Cardiac septum (tissue), 1 donor: ENCODE data around the gene KRTAP10-1. TPM values are rescaled to one million over a fixed set of nuclear protein-coding genes. Genes with fewer than 3 reads are reported as not detected.
"Not testable (repeated sequence)": the region's sequence is repeated elsewhere in the genome, so short reads cannot be mapped to it uniquely, and the experiment has no call there.

ENCODE experiments used
- DNase-seq: peaks from one replicate; pipeline ENCODE4 v3.0.0-alpha.2; 2020; ENCODE audit warnings: low spot score
- intact Hi-C: fragments of 100-400 bp; cut with DNase I; formaldehyde crosslinking; loops from one replicate; pipeline ENCODE4 v1.14.0; 2022
- total RNA-seq: library from RNA; stranded (reverse); fragmentation: NEBNext Ultra II Directional; extraction: Animal tissue kit (Norgen Biotek cat#: 25700); gene quantifications from one replicate; pipeline ENCODE4 v1.2.1, GENCODE V29; 2021
- donor health status: DM: no; HTN: no; CAD: no.

Gene KRTAP10-1
- total RNA-seq, 1 donor from 2014 or later: not detected

DNA sequence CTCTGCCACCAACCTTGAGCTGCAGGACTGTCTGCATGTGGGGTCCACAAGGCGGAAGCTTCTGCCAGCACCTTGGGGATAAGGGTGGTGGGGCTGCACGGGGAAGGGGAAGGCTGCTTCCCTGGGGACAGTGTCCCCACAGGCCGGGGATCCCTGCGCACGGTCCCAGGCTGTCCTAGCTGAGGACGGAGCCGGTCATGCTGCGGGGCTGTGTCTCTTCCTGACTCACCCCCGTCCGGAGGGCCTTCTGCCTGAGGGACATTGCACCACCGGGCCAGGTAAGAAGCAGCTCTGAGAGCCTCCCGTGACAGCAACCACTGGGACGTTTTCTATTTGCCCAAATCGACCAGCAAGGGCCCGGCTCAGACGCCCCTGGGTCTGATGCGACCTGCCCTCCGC lies 29.9 kb downstream of the KRTAP10-1 start:
- DNase-seq: no peak
- intact Hi-C loops: loop anchor here (5.0 to 10.0 kb wide), 2 partner anchors 282 to 415 kb away; partner anchors contain the start of gene ITGB2

DNA sequence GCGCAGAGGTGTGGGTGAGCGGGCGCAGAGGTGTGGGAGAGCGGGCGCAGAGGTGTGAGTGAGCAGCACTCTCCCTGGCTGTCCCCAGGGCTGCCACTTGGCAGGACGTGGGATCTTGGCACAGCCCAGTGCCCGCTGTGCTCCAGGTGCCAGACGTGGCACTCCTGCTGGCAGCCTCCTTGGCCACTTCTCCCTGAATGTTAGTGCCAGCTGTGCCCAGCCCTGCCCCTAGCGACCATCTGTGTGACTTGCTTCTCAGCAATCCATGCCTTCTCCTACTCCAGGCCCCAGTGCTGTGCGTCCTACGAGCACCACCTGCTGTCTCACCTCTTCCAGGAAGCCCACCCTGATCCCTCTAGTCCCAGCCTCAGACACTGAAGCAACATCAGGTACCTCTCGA lies 30.5 kb downstream of the KRTAP10-1 start:
- intact Hi-C loops: no loop called here
- peak; percentile 81 for DNase-seq

GRCh38 chr21:44508711-44509445 lies 31.1 kb downstream of the KRTAP10-1 start:
- intact Hi-C loops: no loop called here
- DNase-seq: no peak

GRCh38 chr21:44508426-44508710 lies 31.6 kb downstream of the KRTAP10-1 start:
- DNase-seq: no peak
- intact Hi-C loops: no loop called here

- DNase-seq: no peak
- intact Hi-C loops: no loop called here
Measured at GRCh38 chr21:44507673-44508425, 32.1 kb downstream of the KRTAP10-1 start.

GRCh38 chr21:44506279-44507255 lies 33.4 kb downstream of the KRTAP10-1 start:
- intact Hi-C loops: no loop called here
- no peak for DNase-seq

GRCh38 chr21:44505673-44506278 lies 34.2 kb downstream of the KRTAP10-1 start:
- DNase-seq: no peak
- intact Hi-C loops: no loop called here

DNA sequence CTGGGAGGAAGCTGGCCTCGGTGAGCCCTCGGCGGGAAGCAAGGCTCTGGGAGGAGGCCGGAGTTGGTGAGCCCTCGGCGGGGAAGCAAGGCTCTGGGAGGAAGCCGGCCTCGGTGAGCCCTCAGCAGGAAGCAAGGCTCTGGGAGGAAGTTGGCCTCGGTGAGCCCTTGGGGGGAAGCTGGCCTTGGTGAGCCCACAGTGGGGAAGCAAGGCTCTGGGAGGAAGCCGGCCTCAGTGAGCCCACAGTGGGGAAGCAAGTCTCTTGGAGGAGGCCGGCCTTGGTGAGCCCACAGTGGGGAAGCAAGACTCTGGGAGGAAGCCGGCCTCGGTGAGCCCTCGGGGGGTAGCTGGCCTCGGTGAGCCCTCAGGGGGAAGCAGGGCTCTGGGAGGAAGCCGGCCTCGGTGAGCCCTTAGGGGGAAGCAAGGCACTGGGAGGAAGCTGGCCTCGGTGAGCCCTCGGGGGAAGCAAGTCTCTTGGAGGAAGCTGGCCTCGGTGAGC lies 36.0 kb downstream of the KRTAP10-1 start:
- intact Hi-C loops: no loop called here
- DNase-seq: no peak

DNA sequence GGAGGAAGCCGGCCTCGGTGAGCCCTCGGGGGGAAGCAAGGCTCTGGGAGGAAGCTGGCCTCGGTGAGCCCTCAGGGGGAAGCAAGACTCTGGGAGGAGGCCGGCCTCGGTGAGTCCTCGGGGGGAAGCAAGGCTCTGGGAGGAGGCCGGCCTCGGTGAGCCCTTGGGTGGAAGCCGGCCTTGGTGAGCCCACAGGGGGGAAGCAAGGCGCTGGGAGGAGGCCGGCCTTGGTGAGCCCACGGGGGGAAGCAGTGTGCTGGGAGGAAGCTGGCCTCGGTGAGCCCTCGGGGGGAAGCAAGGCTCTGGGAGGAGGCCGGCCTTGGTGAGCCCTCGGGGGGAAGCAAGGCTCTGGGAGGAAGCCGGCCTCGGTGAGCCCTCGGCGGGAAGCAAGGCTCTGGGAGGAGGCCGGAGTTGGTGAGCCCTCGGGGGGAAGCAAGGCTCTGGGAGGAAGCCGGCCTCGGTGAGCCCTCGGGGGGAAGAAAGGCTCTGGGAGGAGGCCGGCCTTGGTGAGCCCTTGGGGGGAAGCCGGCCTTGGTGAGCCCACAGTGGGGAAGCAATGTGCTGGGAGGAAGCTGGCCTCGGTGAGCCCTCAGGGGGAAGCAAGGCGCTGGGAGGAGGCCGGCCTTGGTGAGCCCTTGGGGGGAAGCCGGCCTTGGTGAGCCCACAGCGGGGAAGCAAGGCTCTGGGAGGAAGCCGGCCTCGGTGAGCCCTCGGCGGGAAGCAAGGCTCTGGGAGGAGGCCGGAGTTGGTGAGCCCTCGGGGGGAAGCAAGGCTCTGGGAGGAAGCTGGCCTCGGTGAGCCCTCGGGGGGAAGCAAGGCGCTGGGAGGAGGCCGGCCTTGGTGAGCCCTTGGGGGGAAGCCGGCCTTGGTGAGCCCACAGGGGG lies 36.7 kb downstream of the KRTAP10-1 start:
- DNase-seq, intact Hi-C loops: not testable (repeated sequence)

DNA sequence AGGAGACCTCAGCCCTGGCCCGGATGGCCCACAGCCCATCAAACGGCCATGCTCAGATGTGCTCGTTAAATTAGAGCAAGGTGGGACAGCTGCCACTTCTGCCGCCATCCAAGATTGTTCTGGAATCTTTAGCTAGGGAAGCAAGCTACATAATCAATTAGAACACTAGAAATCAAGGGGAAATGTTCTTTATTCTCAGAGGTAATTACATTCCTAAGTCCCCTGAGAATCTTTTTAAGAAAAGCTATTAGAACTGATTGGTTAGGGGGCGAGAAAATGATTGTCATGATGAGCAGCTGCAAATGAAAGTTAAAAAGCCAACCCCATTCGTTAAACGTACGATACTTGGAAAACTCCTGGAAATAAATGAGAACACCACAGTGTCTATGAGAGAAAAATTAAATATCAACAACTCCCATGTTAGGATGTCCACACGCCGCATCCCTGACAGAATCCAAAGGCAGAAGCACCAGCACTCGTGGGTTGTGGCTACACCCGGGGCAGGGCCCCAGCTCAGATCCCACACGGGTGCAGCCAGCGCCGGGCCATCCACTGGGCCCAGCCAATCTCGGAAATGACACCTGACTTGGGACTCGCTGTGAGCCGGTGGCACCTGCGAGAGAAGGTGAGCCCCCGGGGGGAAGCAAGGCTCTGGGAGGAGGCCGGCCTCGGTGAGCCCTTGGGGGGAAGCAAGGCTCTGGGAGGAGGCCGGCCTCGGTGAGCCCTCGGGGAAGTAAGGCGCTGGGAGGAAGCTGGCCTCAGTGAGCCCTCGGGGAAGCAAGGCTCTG lies 37.6 kb downstream of the KRTAP10-1 start:
- DNase-seq: no peak
- intact Hi-C loops: no loop called here

- DNase-seq: no peak
- intact Hi-C loops: no loop called here
Measured at GRCh38 chr21:44500111-44500510, 39.9 kb downstream of the KRTAP10-1 start.

GRCh38 chr21:44499631-44500030 lies 40.4 kb downstream of the KRTAP10-1 start:
- DNase-seq: no peak
- intact Hi-C loops: no loop called here

DNA sequence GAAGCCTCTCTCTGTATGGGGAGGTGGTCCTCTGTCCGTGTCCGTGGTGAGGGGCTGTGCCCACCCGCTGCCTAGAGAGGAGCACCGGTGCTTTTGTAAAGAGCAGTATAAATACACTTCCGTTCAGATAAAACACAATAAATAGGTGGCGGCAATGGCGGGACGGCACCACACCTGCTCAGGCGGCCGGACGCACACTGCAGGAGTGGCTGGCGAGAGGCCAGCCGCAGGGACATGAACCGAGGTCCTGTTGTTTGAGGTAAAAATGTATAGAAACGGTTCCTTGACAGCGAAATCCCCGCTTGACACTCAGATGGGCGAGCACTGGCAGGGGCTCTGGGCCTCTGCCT lies 40.8 kb downstream of the KRTAP10-1 start:
- intact Hi-C loops: no loop called here
- DNase-seq: no peak

- intact Hi-C loops: no loop called here
- no peak for DNase-seq
Measured at GRCh38 chr21:44498280-44499210, 41.5 kb downstream of the KRTAP10-1 start.

DNA sequence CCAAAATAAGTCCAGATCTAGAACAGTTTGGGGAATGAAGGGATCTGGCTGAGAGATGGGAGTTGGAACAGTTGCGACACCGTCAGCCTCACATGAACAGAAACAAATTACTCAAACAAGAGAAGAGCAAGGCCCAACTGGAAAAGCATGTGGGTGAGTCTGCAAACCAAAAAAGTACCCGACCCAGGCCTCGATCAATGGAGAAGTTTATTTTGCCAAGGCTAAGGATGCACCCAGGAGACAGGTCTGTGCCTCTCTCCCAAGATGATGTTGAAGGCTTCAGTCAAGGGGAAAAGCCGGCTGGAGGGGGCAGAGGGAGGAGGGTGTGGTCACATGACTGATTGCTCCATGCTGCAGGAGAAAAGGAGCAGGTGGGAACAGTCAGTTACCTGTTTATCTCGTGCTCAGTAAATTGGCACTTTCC lies 42.3 kb downstream of the KRTAP10-1 start:
- intact Hi-C loops: no loop called here

GRCh38 chr21:44496564-44497550 lies 43.1 kb downstream of the KRTAP10-1 start:
- intact Hi-C loops: no loop called here
- DNase-seq: no peak

More for the DNA sequence above, 42.3 kb downstream of the KRTAP10-1 start:
- DNase-seq: no peak
